ENCODE results near the gene CCT6A.

- TF ChIP-seq CTCF (IDR thresholded peaks at IDR 0.05; ENCODE audit: poor library complexity): no peak
- no peak for TF ChIP-seq EZH2 (IDR thresholded peaks at IDR 0.05; ENCODE audit: borderline replicate concordance)
Observed at GRCh38 chr7:56097700-56098099, 46.1 kb downstream of the CCT6A start.
